HG03097 (cell line): ENCODE measurements around the gene MRPL52.
"Not testable (repeated sequence)": the region's sequence is repeated elsewhere in the genome, so short reads cannot be mapped to it uniquely, and the experiment has no call there.

ENCODE experiments used
- ATAC-seq: cut with Tn5 transposase; IDR thresholded peaks from one replicate; pipeline ENCODE4 v1.9.1; 2021; ENCODE audit not compliant: unreplicated experiment, low FRiP score

Gene MRPL52

GRCh38 chr14:22852599-22852939, 22.9 kb downstream of the MRPL52 start:
- ATAC-seq: no peak

GRCh38 chr14:22852940-22853767, 23.5 kb downstream of the MRPL52 start:
- peak; percentile 44 for ATAC-seq

GRCh38 chr14:22854296-22854695, 24.6 kb downstream of the MRPL52 start:
- not testable (repeated sequence) for ATAC-seq

- ATAC-seq: no peak
These were observed 25.5 kb downstream of the MRPL52 start for GRCh38 chr14:22854963-22855724.

- no peak for ATAC-seq
These were observed 26.7 kb downstream of the MRPL52 start for GRCh38 chr14:22856428-22856827.

GRCh38 chr14:22860377-22860776, 30.7 kb downstream of the MRPL52 start:
- ATAC-seq: not testable (repeated sequence)

- no peak for ATAC-seq
These were observed 32.0 kb downstream of the MRPL52 start for GRCh38 chr14:22861651-22862050.

GRCh38 chr14:22864979-22865378, 35.3 kb downstream of the MRPL52 start:
- ATAC-seq: no peak

- no peak for ATAC-seq
These were observed 36.0 kb downstream of the MRPL52 start for GRCh38 chr14:22865424-22866405.

GRCh38 chr14:22866874-22867273, 37.2 kb downstream of the MRPL52 start:
- ATAC-seq: no peak

GRCh38 chr14:22870811-22871223, 41.1 kb downstream of the MRPL52 start:
- peak; percentile 32 for ATAC-seq

- peak; percentile 74 for ATAC-seq
These were observed 41.7 kb downstream of the MRPL52 start, which contains the start of gene LRP10 for GRCh38 chr14:22871224-22872032. Gene LRP10 (plus strand): TSS chr14:22871740. CDS start chr14:22872304, 564 bp downstream.

GRCh38 chr14:22872033-22872832, 42.5 kb downstream of the MRPL52 start:
- peak; percentile 29 for ATAC-seq

GRCh38 chr14:22872833-22873520, 43.3 kb downstream of the MRPL52 start:
- no peak for ATAC-seq

- no peak for ATAC-seq
These were observed 45.5 kb downstream of the MRPL52 start for GRCh38 chr14:22875003-22875747.

GRCh38 chr14:22875748-22876319, 46.1 kb downstream of the MRPL52 start:
- no peak for ATAC-seq

GRCh38 chr14:22877000-22877501, 47.4 kb downstream of the MRPL52 start:
- ATAC-seq: no peak
